ENCODE data around the gene ULK1.

The ULK1 gene

DNA sequence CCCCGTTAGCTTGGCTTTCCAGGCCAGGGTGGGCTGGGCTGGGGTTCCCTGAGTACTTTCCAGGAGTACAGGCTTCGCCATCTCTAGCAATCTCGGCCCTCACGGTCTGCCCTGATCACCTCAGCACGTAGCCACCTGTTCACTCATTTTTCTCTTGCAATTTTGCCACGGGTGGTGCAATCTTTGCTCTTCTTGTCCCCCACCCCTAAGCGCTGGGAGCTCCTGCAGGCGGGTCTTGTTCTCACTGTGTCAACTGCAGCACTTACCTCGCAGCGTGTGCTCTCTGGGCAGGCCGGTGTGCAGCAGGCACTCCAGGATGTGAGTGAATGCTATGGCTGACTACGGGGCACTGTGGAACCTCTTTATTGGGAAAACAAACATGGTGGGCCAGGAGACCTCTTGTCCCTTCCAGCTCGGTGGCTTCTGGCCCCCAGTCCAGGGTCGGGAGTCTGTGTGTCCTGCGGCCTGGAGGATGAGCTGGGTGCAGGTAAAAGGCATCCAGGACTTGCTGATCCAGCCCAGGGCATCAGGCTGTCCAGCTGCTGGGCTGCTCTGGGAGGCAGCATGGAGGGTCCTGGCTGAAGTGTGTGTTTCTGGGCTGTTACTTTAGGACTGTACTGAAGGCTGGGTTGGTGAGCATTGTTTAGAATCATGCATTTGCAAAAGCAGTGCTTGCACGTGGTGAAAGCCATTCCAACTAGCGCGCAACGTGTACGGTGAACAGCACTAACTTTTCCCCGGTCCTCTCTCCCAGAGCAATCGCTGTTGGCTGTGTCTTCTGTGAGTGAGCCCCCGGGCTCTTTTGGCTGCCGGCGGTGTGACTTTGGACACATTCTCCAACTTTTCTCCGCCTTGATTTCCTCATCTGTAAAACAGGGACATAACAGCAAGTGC lies 1.5 kb upstream of the ULK1 start:
- no peak for DNase-seq

- no peak for DNase-seq
Observed at GRCh38 chr12:131893605-131894312, 663 bp upstream of the ULK1 start.

GRCh38 chr12:131894981-131895639 lies 688 bp downstream of the ULK1 start:
- peak in 1 of 5 experiments; percentile 16 for DNase-seq

DNA sequence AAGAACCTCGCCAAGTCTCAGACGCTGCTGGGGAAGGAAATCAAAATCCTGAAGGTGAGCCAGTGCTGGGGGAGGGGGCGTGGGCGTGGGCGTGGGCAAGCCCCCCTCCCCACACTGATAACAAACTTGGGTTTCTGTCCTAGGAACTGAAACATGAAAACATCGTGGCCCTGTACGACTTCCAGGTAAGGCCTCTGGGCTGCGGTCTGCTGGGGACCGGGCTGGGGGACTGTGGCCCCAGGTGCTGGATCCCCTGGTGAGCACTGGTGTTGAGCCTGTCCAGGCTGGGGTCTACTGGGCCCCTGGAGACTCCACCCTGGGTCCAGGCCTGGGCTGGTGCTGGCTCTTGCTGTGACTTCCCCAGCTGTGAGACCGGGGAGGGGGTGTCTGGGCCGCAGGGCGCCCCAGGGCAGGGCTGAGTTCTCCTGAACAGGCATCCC lies 1.2 kb downstream of the ULK1 start:
- peak in 1 of 5 experiments; percentile 32 for DNase-seq

- DNase-seq: peak; percentile 33 to 76 (median 51)
Observed at GRCh38 chr12:131896080-131896810, 1.8 kb downstream of the ULK1 start.

DNA sequence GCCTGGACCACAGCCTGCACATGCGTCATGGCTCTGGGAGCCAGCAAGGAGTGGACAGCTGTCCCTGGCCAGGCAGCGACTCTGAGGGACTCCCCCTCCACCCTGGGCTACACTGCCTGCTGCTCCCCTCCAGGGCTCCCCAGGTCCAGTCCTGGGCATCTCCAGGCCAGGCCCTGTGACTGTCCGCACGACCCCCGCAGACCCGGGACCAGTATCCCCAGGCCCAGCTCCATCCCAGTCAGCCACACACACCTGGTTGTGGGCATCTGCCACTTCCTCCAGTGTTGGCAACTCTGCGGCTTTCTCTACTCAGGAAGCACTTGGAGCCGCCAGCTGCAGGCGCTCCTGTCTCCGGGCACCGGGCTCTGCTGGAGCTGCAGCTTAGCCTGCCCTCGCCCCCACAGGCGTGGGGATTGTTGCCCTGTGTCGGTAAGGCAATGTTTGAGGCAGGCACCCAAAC lies 2.4 kb downstream of the ULK1 start:
- no peak for DNase-seq

- no peak for DNase-seq
Observed at GRCh38 chr12:131897276-131897675, 2.9 kb downstream of the ULK1 start.

GRCh38 chr12:131897875-131898274 lies 3.5 kb downstream of the ULK1 start:
- DNase-seq: no peak

GRCh38 chr12:131900397-131900796 lies 6.0 kb downstream of the ULK1 start:
- no peak for DNase-seq

DNA sequence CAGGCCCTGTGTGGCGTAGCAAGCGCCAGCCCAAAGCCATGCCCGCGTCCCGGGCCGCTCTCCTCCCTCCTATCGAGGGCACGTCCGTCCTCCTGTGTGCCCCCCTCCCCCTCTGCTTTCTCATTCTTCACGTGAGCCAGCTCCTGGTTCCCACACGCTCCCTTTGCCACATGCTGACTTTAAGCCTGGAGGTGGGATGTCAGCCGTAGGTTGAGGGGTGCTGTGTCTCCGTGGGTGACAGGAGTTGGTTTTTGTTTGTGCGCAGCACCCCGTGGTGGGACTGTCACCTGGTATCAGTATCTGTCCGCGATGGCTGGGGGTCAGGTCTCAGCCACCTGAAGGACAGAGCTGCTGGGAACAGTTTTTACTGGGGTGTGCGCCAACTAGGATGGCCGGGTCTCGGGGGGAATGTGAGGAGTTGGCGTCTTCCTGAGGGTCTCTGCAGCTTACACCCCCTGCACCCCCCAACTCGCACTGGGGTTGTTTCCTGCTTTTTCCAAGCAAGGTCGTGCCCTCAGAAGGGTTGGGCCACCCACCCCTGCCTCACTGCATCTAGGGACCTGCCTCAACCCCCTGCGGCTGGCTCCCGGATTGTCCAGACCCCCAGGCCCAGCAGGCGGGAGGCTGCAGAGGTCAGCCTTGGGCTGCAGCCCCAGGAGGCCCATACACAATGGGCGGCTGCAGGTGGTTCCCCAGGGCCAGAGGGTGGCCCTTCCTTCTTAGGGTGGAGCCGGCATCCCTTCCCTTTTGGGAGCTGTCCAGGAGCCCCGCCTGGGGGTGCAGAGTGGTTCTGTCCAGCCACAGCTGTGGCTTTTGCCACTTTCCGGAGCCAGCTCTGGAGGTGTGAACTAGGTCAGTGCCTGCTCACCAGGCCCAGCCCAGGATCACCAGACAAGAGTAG lies 7.3 kb downstream of the ULK1 start:
- no peak for DNase-seq

DNA sequence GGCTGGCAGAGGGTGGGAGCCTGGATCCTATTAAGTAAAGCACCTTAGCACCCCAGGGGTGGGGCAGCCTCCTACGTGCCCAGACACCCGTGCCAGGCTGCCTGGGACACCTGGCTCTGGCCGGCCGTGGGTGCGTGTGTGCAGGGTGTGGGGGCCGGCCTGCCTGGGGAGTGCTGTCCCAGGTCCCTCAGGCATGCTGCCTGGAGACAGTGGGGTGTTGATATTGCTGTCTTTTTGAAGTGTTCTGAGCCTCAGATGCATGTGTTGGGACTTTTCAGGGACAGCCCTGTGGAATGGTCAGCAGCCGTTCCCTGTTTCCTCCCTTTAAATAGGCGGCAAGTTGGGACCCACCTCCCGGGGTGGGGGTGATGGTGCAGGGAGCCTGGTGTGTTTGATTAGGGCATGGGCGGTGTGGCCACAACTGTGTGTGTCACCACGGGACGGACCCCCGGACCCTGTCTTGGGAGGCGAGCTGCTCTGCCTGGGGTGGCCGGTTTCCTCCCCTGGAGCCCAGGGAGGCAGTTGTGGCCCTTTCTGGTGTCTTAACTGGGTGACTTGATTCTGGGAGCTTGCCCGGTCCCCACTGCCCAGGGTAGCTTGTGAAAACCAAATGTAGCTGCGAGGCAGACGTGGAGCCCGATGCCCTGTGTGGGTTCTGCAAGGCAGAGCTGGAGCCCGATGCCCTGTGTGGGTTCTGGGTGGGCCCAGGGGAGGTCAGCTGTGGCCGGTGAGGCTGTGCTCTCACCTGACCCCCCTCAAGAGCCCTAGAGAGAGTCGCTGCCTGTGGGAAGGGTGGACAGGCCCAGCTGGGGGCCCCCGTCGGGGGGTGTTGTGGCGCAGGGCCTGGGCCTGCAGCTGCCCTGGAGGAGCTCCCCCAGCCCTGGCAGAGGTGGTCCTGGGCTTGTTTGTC lies 8.2 kb downstream of the ULK1 start:
- no peak for DNase-seq

GRCh38 chr12:131903270-131904255 lies 9.1 kb downstream of the ULK1 start:
- DNase-seq: no peak

DNA sequence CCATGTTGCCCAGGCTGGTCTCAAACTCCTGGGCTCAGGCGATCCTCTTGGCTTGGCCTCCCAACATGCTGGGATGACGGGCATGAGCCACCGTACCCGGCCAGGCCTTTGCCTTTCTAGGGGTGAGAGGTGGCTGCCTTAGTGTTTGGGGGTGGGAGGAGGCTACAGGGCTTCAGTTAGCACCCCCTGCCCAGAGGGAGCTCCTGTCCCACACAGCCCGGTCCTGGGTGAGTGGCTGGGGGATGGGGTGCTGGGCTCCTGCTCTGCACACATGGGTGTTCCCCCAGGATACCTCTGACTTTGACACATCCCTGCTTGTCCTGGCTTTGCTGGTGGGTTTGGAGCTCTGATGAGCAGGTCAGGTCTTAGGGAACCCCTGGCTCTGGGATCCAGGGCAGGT lies 9.9 kb downstream of the ULK1 start:
- DNase-seq: no peak

DNA sequence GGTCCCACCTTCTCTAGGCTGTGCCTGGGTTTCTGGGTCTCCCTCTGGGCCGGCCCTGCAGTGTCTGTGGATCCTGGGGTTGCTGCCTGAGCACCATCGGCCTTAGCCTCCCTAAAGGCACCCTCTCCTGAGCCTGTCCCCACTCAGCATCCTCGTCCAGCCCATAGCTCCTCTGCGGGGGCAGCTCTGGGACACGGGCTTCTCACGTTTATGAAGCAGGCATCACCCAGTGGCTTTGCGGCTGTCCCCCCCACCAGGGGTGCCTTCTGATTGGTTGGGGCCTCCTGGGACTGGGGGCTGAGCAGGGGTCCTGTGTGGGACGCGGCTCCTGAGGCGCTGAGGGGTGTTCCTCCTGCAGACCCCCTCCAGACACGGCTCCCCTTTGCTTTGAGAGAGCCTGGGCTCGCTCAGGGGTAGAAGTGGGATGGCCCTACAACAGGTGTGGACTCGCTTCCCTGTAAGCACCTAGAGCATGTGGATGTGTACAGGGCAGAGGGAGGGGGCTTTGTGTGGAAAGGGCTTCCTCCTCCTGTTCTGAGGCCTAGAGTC lies 10.7 kb downstream of the ULK1 start:
- DNase-seq: no peak

GRCh38 chr12:131905630-131906091 lies 11.2 kb downstream of the ULK1 start:
- no peak for DNase-seq

DNA sequence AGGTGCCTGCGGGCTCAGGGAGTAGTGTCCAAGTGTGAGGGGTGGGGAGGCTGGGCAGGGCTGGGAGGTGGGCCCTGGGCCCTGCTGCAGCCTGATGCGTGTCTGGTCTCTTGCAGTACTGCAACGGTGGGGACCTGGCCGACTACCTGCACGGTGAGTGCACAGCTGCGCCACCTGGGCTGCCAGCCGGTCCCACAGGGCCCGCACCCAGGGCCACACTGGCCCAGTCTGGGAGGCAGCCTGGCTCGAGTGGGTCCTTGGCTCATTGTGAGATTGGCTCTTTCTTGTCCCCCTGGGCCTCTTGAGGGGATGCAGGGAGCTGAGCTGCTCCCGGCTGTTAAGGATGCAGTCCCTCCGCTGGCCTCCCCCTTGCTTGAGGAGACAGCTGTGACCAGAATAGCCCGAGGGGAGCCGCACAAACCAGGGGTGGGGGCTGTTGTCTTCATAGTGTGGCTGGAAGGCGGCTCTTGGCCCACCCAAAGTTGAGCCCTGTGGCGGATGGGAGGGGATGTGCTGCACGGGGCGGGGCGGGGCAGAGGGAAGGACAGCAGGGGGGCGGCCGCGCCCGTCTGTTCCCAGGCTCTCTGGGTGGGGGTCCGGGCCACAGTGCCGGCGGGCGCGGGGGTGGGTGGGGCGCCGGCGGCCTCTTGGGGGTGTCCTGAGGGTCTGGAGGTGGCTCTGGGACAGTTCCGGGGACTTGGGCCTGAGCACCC lies 13.1 kb downstream of the ULK1 start:
- DNase-seq: peak in 1 of 5 experiments; percentile 3
